Ecto neural progenitor cell (in vitro differentiated cells): Measurements from ENCODE around the gene SETD7.
"Not testable (repeated sequence)": the region's sequence is repeated elsewhere in the genome, so short reads cannot be mapped to it uniquely, and the experiment has no call there.

ENCODE experiments used
- DNase-seq: peaks from one replicate; pipeline ENCODE4 v3.0.0-alpha.2; 2018; ENCODE audit warnings: low spot score

The SETD7 gene

GRCh38 chr4:139509727-139510410 is 46.1 kb downstream of the SETD7 start:
- peak; percentile 47 for DNase-seq

GRCh38 chr4:139508581-139509237 is 47.3 kb downstream of the SETD7 start:
- DNase-seq, result no peak

DNA sequence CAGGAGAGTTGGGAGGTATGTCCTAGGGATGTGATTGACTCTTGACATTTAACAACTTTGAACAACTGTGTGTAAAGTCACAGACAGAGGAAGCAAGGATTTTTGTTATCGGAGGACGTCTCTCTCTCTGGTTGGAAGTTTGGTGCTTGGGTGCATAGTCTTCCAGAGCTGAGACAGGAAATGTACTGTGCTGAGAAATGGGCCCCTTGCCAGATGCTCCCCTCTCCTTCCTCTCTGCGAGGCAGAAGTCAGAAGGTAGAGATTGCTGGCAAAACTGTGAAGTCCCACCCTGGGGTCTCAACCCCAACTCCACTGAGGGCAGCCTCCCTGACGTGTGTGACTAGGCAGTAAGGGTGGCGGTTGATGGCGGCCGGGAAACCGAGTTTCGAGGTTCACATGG is 49.2 kb downstream of the SETD7 start:
- DNase-seq, result no peak

DNA sequence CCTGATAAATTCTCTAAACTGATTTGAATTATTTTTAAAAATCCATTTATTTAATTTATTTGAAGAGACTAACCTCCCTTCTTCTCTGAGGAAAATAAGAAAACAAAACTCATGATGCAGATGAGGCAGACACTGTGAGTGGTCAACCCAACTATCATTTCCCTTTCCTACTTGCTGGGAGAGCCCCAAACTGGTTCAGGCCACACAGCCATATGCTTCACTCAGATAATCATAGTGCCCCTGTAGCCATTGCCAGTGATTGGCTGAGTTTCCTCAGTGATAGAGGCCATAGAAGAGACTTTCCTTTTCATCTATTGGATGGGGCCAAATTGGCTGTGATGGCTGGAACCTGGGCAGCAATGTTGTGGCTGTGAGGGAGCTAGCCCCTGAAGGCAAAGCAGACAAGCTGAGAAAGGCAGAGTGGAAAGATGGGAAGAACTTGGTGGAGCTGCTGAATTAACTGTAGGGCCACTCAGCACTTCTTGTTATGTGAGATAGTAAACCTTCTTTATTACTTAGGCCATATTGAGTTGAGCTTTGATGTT is 52.3 kb downstream of the SETD7 start:
- DNase-seq, result no peak

- no peak for DNase-seq
These were observed 53.8 kb downstream of the SETD7 start for GRCh38 chr4:139501927-139502899.

GRCh38 chr4:139501527-139501926 is 54.5 kb downstream of the SETD7 start:
- no peak for DNase-seq

GRCh38 chr4:139501117-139501516 is 54.9 kb downstream of the SETD7 start:
- DNase-seq, result no peak

DNA sequence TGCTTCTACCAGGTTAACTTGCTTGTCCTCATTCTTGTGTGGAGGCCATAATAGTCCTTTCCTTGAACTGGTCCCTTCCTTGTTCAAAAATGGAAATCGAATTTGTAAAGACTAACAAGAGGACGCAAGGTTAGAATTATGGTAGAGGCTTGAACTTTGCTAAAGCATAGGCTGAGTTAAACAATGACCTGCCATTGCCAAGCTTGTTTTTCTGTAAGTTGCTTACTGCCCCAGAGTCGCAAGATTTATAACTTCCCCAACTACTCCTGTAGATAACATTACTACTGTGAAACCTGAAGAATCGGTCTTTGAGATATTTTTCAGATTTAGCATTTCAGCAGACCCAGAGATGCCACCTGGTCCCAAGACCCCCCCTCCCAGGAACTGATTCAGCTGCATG is 56.8 kb downstream of the SETD7 start:
- no peak for DNase-seq

- no peak for DNase-seq
These were observed 62.8 kb downstream of the SETD7 start for GRCh38 chr4:139493176-139493575.

GRCh38 chr4:139492429-139492828 is 63.6 kb downstream of the SETD7 start:
- DNase-seq, result no peak

DNA sequence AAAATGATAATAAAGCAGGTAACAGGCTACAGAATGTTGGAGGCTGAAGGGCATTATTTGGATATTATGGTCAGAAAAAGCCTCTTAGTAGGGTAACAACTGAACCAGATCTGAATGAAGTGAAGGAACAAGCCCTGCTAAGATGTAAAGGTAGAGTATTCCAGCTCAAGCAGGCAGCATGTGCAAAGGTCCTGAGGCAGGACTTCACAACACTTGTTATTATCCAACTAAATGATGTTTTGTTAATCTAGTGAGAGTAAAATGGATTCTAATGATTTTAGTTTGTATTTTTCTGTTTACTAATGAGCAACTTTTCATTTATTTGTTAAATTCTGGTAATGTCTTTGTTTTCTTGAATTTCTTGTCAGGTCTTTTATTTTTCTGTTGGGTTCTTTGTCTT is 66.4 kb downstream of the SETD7 start:
- no peak for DNase-seq

GRCh38 chr4:139488442-139488841 is 67.6 kb downstream of the SETD7 start:
- no peak for DNase-seq

GRCh38 chr4:139484783-139485311 is 71.2 kb downstream of the SETD7 start:
- no peak for DNase-seq

DNA sequence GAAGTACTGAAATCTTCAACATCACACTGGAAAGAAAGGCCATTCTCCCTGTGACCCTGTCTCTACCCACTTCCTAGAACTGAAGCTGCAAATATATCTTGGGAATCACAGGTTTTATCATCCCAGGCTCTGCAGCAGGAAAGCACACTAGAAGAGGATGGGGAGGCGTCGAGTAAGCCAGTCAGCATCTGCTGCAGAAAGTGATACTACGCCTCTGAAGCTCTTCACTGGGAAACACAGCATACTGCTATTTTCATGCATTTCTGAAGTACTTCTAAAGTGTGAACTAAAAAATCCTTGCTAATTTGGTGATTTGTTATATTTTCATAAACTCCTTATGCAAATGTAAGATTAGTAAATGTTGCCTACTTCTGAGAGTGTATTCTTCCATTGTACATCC is 73.0 kb downstream of the SETD7 start:
- DNase-seq, result no peak

GRCh38 chr4:139481465-139481864 is 74.6 kb downstream of the SETD7 start:
- no peak for DNase-seq

- no peak for DNase-seq
These were observed 79.7 kb downstream of the SETD7 start for GRCh38 chr4:139476363-139476762.

GRCh38 chr4:139472852-139473251 is 83.2 kb downstream of the SETD7 start:
- DNase-seq, result no peak

DNA sequence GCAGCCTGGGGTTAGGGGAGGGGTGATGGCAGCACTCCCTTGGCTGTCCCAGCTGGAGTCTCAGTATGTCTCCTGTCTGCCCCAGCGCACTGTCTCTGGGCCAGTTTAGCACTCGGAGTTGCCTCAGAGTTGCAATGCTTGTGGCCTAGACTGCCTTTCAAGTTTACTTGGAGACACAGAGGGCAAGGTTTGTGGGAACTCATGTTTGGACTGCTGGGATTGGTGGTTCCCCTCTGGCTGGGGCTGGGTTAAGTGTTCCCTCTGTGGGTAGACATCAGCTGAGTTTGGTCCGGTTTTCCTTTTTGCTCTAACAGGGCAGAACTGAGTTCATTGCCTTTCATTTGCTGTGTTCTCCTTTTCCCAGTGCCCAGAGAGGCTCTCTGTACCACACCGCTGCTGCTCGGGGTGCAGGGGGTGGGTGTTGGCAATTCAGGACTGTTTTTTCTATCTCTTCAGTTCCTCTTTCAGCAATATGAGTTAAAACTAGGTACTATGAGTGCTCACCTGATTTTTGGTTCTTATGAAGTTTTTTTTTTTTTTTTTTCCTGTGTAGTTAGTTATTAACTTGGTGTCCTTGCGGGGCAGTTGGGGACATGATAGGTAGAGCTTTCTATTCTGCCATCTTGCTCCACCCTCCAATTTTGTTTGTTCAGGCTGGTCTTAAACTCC is 84.9 kb downstream of the SETD7 start:
- no peak for DNase-seq

DNA sequence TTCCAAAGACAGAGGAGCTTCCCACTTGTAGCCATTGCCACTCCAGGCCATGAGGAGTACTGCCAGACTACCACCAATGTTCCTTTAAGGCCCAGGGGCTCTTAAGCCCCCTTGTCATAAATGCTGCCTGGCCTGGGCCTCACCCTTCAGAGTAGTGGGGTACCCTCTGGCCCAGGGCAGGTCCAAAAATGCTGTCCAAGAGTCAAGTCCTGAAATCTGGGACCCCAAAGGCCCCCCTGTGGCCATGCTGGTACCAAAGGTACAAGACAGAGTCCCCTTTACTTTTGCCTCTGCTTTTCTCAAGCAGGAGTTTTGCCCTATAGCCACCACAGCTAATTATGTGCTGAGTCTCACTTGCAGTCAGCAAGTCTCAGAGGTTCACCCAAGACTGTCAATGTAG is 85.7 kb downstream of the SETD7 start:
- DNase-seq, result no peak

DNA sequence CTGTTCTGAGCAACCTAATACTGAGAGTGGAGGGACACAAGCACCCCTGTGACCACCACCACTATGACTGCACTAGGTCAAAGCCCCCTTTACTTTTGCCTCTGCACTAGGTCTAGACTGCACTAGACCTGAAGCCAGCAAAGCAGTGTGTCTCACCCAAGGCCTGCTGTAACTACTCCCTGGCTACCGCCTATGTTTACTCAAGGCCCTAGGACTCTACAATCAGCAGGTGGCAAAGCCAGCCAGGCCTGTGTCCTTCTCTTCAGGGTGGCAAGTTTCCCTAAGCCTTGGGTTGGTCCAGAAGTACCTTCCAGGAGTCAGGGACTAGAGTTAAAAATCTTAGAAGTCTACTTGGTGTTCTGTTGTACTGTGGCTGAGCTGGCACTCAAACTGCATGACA is 86.2 kb downstream of the SETD7 start:
- no peak for DNase-seq

- DNase-seq, result no peak
These were observed 86.8 kb downstream of the SETD7 start for GRCh38 chr4:139469216-139469615.

GRCh38 chr4:139468756-139469155 is 87.3 kb downstream of the SETD7 start:
- DNase-seq, result not testable (repeated sequence)
